ENCODE data around the gene NDUFB8.
A peak's percentile ranks its signal among the peaks of the same experiment; 100 is the strongest.

NDUFB8 gene

DNA sequence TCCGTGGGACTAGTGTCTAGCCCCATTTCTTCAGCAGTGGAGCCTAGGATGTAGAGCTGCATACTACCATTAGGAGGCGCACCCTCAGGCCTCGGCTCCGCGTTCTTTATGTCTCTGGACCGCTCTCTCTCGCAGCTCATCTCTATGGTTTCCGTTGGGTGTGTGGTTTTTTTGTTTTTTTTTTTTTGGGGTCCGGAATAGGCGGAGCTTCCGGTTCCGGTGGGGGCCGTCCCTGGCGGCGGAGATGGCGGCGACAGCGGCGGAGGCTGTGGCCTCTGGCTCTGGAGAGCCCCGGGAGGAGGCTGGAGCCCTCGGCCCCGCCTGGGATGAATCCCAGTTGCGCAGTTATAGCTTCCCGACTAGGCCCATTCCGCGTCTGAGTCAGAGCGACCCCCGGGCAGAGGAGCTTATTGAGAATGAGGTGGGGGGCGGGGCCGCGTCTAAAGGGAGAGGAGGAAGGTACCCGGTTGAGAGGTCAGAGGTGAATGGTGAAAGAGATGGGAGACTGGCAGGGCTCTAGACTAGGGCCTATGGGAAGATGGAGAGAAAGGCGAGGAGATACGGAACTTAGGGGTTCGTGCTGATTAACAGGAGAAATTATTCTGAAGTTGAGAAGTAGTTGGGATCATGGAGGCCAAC, 6.2 kb upstream of the NDUFB8 start, which contains the start of gene HIF1AN:
Gene HIF1AN, plus strand, starts transcription at position 229 of the 639 bp plus-strand sequence. Its CDS starts 16 bp downstream, at position 245.
- DNase-seq (ENCODE audit: low read depth in 2 of 2), result peak; percentile 75 to 82

DNA sequence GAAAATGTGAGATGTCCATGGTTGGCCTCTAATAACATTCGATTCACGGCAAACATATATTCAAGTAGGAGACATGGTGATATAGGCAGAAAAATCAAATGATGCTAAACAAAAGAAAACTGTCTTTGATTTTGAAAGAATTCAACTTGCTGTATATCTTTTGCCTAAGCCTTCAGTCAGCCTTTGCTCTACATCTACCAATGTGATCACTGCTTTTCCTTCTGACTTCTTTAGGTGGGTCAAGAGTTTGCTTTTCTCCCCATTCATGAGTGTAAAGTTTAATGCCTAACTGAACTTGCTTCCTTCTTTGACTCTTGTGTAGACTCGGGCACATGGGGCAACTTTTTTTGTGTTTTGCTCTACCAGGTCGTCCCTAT, 5.7 kb upstream of the NDUFB8 start:
- no peak for DNase-seq (ENCODE audit: low read depth in 2 of 2)

DNA sequence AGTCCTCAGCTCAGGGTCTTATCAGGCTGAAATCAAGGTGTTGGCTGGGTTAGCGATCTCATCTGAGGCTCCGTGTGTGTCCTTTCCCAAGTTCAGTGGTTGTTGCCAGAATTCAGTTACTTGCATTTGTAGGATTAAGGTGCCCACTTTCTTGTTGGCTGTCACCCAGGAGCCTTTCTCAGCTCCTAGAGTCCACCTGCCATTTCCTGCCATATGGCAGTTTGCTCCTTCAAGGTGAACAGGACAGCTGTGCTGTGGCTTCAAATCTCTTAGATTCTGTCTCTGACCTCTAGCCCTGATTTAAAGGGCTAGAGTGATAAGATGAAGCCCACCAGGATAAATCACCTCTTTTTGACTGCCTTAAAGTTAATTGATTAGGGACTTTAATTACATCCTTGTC, 5.1 kb upstream of the NDUFB8 start:
- DNase-seq (ENCODE audit: low read depth in 2 of 2), result no peak

DNA sequence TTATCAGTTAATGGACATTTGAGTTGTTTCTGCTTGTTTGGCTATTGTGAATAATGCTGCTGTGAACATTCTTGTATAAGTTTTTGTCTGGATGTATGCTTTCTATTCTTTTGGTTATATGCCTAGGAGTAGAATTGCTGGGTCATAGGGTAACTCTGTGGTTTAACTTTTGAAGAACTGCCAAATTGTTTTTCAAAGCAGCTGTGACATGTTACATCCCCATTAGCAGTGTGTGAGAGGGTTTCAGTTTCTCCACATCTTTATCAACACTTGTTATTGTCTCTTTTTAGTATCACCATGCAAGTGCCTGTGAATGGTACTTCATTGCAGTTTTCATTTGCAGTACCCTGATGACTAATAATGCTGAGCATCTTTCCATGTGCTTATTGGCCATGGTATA, 2.1 kb upstream of the NDUFB8 start:
- no peak for DNase-seq (ENCODE audit: low read depth in 2 of 2)

DNA sequence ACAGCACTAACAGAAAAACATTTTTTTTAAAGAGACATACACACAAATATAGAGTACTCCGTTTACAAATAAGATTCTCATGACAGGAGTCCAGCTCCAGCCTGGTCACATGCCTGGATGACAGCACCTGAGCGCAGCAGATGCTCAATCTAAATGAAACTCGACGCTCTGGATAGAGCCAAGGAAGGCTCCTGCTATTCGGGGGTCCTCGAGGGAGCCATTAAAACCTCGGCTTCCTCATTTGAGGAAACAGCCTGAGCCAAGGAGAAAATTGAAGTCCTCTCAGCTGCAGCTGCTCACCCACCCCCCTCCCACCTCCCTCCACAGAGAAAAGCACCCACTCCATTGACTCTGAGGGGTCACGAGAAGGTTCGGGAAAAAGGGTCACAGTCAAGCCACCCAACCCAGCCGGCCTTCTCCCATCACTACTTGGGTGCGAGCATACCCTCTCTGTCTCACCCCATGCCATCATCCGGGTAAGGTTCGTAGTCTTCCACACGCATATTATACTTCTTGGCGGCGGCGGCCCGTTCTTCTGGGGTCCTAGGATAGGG, 673 bp downstream of the NDUFB8 start:
- DNase-seq (ENCODE audit: low read depth in 2 of 2), result no peak

DNA sequence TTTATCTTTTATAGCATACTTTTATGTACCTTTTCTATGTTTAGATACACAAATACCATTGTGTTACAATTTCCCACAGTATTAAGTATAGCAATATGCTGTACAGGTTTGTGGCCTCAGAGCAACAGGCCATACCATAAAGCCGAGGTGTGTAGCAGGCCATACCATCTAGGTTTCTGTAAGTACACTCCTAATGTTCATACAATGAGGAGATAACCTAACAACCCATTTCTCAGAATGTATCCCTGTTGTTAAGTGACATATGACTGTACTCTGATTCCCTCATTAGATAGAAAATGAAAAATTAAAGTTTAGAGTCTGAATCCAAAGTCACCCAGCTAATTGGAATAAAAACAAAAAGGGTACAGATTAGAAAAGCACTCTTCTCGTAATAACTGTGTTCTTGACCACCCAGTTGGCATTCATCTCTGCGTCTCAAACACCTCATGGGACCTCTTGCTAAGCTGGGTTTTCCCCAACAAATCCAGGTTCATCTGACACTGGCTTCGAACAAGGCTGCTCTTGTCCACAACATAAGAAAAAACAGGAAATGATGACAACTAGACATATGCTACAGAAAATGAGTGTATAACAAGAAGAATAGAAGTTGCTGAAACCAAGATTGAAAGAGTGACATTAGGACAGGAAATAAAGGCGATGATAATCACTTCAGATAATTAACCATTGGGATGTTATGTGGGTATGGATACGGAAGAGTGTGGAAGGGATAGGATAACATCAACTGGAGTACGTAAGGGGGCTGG, 1.4 kb downstream of the NDUFB8 start:
- no peak for DNase-seq (ENCODE audit: low read depth in 2 of 2)

DNA sequence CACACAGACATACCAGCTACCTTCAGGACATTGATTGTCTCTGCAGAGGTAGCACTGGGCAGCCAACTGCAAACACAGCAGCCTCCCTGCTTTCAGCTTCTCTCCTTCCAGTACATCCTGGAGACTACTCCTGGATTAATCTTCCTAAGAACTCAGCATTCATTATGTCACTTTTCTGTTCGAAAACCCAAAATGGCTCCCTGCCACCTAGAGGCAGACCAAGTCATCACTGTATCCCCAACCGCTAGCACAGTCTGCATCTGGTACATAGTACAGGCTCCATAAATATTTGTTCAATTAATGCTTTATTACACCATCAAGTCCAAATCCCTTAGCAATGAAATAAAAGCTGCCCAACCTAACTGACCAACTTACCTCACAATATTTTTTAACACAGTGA, 5.0 kb downstream of the NDUFB8 start:
- DNase-seq (ENCODE audit: low read depth in 2 of 2), result no peak

DNA sequence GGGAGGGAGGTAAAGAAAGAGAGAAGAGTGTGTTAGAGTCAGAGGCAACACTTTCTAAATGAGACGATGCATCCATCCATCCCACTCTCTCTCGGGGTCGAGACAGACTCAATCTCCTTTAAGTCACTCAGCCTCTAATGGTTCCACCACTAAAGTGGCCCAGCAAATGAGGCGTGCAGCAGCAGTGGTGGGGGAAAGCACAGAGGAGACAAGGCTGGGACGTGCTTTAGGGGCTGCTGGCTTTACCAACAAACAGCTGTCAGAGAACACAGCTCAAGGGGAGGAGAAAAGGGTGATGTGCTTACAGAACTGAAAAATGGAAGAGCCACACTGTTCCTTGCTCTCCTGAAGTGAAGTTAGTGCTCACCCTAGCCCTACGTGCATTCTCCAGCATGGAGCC, 5.5 kb downstream of the NDUFB8 start:
- DNase-seq (ENCODE audit: low read depth in 2 of 2), result no peak

DNA sequence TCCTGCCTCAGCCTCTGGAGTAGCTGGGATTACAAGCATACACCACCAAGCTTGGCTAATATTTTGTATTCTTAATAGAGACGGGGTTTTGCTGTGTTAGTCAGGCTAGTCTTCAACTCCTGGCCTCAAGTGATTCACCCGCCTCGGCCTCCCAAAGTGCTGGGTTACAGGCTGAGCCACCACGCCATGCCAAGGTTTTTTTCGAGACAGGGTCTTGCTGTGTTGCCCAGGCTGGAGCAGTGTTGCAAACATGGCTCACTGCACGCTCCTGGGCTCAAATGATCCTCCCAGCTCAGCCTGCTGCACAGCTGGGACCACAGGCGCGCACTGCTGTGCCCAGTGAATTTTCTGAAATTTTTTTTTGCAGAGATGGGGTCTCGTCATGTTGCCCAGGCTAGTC, 6.7 kb downstream of the NDUFB8 start:
- no peak for DNase-seq (ENCODE audit: low read depth in 2 of 2)

DNA sequence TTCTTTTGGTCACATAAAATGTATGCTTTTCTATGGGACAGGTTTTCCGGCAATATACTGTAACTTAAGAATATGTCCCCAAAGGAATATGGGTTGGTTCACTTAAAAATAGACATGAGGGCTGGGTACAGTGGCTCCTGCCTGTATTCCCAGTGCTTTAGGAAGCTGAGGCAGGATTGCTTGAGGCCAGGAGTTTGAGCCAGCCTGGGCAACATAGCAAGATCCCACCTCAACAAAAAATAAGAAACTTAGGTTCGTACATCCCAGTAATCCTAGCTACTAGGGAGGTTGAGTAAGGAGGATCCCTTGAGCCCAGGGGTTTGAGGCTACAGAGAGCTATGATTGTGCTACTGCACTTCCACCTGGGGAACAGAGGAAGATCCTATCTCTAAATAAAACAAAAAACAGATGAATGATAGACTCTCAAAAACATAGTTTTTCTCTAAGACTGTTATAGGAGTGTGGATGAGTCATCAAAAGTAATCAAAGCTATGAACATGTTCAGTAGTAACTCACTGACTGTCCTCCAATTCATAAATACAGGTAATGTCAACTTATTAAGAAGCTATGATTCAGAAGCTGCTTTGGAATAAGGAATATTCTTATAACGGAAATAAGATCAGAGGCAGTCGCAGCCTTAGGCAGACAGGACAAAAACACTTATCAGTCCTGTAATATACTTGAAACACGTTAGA, 7.4 kb downstream of the NDUFB8 start:
- DNase-seq (ENCODE audit: low read depth in 2 of 2), result no peak

DNA sequence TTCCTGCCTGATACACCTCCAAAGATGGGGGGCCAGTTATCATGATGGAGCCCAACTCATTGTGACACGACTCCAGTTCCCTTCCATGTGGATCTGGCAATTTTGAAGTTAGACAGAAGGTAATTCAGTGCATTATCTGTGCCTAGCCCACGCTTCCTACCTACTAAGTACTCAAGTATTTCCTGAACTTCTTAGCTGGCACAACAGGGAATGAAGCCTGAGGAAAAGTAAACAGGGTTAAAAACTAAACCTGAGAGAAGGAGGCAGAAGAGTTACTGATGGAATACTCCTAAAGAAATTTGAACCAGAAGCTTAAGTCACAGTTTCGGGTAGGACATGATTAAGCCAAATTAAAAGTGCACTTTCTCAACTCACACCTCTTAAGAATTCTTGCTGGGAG, 8.9 kb downstream of the NDUFB8 start:
- no peak for DNase-seq (ENCODE audit: low read depth in 2 of 2)

DNA sequence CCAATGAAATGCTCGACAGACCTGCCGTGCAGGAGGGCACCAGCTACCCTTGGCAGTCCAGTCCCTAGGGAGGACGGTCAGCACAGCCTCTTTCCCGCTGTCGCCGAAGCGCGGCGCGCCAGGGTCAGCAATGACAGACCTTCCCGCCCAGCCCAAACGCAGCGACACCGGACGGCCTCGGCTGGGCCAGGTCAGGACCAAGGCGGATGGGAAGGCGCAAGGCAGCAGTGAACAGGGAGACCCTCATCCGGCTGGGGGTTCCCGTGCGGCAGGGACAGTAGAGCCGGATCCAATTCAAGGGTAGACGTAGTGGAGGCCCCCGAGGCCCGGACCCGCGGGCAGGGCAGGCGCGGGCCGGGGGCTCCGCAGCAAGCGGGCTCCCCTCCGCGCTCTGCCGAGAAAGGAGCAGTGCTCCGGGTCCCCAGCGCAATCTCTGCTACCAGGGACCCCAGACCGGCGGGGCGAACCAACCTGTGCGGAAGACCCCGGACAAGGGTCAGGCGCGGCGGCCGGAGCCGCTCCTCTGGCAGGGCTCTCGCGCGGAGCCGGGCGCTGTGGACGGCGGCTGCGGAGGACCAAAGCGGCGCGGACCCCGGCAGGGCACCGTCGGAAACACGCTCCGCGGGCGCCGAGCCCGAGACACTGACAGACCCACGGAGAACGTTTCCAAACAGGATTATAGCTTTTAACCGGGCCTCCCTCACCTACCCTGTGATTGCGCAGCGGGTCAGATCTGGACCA, 10.2 kb downstream of the NDUFB8 start, which contains the start of gene SEC31B:
Gene SEC31B, minus strand, starts transcription at position 551 of the 741 bp plus-strand sequence. CDS start 2,909 bp downstream, outside the sequence.
- DNase-seq (ENCODE audit: low read depth in 2 of 2), result no peak

DNA sequence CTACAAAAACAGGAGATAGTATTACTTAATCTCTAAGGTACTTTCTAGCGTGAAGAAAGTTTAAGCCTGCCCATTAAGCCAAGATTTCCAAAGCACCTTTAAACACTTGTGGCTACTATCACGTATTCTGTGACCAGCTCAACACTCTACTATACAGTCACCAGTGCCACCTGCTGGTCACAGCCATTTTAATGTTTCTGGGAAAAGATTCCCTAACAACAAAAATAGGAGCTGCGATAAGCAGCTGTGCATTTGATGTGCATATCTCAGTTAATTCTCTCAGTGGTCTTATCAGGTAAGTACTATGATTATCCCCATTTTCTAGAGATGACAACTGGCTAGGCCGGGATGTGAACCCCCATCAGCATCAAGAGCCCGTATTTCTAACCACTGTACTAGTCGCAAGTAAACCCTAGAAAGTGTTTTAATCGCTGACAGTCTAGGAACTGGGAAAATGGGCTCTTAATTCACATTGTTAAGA, 10.9 kb downstream of the NDUFB8 start:
- peak; percentile 47 to 60 for DNase-seq (ENCODE audit: low read depth in 2 of 2)

DNA sequence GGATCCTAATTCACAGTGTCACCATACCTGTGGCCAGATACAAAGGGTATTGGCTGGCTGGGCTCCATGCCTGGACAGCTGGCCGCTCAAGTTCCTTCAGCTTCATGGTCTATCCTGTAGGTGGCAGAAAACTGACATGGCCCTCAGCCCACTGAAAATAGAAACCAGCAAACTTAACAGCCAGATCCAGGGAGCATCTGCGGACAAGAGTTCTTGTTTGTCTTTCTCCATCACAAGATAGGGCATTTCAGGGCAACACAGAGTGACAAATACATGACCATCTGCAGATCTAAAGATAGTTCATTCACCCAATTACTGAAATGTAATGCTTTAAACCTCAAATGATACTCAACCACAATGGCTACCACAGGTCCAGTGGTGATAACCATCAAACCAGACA, 12.8 kb downstream of the NDUFB8 start:
- DNase-seq (ENCODE audit: low read depth in 2 of 2), result no peak

DNA sequence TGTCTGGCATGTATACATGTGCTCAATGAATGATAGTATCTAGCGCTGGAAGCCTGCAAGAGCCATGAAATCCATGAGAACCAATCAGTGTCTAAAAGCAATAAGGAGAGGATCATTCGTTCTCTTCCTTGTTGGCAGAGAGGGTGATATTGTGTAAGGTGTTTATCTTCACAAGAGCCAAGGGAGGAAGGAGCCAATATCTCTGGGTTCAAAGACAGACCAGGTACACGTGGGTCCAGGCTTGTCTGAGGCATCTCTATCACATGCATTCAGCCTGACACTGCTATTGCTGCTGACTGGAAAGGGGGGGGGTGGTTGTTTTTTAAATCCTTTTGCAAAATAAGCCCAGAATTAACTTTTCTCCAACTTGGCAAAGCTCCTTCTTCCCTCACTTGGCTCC, 14.1 kb downstream of the NDUFB8 start:
- DNase-seq (ENCODE audit: low read depth in 2 of 2), result no peak

DNA sequence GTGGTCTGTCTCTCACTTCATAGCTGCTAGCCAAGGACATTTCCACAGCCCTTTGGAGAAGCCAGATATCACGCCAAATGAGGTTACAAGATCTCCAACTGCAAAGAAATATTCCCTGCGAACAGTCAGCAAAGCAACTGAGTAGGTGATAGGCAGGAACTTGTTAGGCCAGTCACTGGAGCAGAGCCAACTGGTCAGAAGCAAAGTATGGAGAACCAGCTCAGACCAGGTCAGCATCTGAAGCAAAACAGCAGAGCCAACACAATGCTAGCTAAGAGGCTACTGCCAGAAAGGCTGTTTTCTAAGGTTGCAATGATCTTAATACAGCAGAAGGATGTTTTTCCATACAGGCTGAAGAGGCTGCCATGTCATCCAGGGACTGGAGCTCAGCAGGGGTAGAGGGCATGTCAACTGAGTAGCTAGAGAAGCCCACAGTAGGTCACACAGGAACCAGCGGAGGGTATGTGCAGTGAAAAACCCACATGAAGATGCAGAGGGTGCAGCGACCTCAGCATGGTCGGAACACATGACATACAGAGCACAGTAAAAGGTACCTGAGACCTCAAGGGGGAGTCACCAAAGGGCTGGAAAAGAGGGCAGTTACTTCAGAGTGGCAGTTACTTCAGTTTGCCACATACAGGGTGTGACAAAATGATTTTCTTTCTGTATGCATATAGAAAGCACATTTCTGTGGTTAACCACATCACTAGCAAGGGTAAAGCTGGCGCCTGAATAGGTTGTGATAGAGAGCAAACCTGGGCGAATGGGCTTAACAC, 18.9 kb downstream of the NDUFB8 start:
- DNase-seq (ENCODE audit: low read depth in 2 of 2), result peak in 1 of 2 donors; percentile 33

DNA sequence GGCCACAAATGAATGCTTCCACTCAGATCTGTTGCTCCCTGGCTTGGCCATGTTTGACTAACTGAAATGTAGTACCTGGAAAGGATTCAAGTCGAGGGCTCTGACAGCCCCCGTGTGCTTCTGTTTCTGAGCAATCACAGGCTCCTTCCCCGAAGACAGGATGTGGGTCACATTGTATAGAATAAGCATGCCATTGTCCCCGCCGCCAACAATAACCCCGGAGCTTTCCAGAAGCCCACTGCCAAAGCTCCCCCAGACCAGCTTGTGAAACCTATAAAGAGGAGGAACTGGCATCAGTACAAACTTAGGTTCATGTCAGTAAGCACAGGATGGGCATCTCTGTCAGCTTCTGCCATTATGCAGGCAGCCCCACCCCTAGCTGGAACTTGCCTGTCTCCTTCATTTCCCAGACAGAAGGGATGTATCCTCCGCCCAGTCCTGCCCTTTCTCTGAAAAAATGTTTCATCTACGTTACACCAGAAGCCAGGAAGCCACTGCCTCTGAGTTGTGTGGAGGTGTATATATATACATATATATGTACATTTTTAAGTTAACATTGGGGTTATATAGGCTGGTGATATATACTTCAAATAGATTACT, 20.3 kb downstream of the NDUFB8 start:
- peak; percentile 23 to 32 for DNase-seq (ENCODE audit: low read depth in 2 of 2)

DNA sequence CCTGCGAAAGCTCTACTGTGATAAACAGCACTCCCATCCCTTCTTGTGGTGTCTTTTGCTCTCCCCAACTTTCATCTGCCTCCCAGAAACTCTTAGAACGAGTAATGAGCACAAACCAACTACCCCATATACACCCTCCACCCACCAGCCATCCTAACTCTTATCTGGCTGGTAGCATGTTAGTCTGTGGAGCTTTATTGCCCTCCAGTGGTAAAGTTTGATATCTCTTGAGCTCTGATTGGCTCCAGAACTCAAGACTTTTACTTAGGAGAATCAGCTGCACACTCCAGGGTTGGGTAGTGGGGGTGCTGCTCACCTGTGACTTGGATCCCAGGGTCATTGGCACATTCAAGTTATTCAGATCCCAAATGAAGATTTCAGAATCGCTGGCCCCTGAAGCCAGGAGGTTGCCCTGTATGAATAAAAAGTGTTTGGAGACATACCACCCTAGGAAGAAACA, 20.9 kb downstream of the NDUFB8 start:
- no peak for DNase-seq (ENCODE audit: low read depth in 2 of 2)

DNA sequence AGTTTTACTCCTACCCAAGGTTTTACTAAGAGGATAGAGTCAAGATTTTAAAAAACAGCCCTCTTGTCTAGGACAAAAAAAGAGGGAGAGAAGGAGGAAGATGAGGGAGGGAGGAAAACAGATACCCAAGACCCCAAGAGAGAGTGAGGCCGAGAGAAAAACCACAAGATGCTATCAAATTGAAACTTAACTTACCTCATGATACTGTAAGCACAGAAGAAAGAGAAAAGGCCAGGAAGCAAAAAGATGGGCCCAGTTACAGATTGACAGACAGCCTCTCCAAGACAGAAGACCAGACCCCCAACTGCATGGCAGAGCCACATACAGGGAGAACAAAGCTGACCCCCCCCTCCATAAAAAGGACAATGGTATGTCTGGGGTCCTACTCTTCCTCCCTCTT, 21.4 kb downstream of the NDUFB8 start:
- DNase-seq (ENCODE audit: low read depth in 2 of 2), result no peak

DNA sequence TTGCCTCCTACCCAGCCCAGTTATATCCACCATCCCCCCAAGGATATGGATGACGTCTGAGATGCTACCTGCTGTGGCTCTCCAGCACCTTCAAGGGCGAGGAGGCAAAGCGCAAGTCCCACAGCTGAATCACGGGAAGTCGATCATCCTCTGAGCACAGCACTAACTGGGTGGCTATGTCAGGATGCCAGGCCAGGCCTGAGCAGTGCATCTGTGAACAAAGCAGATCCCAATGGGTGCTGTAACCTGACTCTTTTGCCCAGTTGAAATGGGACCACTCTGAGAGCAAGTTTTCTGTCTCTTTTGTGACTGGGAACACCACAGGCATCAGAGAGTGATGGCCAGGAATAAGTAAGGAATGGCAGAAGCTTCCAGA, 22.3 kb downstream of the NDUFB8 start:
- DNase-seq (ENCODE audit: low read depth in 2 of 2), result no peak

Data from stimulated activated CD4-positive, alpha-beta T cell treated with anti-CD3 and anti-CD28 coated beads, Interleukin-4, amount 100 ng/mL, for 48 hours (primary cell).